Right hindlimb (tissue), 1 donor: ENCODE data around the gene PARD3B.

Source experiments
- DNase-seq: peaks from one replicate; pipeline ENCODE4 v3.0.0-alpha.2; 2018

Gene PARD3B

GRCh38 chr2:205025580-205026240 lies 480.4 kb downstream of the PARD3B start:
- no peak for DNase-seq

GRCh38 chr2:205030695-205031094 lies 485.4 kb downstream of the PARD3B start:
- no peak for DNase-seq

- peak; percentile 27 for DNase-seq
Observed at GRCh38 chr2:205032093-205032551, 486.8 kb downstream of the PARD3B start.

- no peak for DNase-seq
Observed at GRCh38 chr2:205033431-205033830, 488.2 kb downstream of the PARD3B start.

GRCh38 chr2:205034034-205034433 lies 488.8 kb downstream of the PARD3B start:
- DNase-seq, result no peak

GRCh38 chr2:205040323-205040722 lies 495.0 kb downstream of the PARD3B start:
- no peak for DNase-seq

GRCh38 chr2:205041472-205042130 lies 496.3 kb downstream of the PARD3B start:
- DNase-seq, result no peak

GRCh38 chr2:205043285-205043684 lies 498.0 kb downstream of the PARD3B start:
- DNase-seq, result no peak

DNA sequence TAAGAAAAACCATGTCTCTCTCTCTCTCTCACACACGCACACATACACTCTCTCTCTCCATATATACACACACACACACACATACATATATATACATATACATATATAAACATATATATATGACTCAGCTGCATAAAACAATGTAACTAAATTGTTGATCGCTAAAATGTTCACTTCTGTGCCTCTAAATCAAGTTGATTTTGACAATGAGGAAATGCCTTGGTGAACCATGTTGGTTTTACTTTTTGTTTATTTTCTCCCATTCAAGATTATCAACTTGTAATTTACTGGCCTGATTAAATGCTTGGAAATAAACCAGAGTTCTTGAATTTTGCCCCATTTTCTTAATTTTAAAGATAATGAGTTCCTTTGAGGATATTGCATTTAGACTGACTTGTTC lies 500.4 kb downstream of the PARD3B start:
- DNase-seq, result no peak

DNA sequence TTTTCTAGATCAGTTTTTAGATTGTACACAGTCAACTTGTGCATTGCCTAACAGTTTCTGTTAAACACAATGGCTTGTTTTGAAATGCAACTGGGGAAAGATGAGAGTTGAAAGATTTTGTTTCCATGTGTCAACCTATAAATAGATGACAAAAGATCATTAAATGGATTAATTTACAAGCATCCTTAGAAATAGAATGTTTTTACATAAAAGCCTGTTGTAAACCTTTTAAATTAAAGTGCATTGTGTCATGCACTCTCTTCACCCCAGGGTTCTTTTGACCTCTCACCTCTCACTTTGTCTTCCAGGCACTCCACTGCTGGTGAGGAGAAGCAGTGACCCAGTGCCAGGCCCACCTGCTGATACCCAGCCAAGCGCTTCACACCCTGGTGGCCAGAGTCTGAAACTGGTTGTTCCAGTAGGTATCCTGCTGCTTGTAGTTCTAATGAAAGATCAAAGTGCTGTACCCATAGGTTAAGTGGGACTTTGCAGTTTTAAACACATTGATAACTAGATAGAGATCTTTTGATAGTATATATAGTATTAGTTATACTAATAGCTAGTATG lies 502.1 kb downstream of the PARD3B start:
- DNase-seq, result no peak

GRCh38 chr2:205051417-205051816 lies 506.1 kb downstream of the PARD3B start:
- no peak for DNase-seq

- DNase-seq, result no peak
Observed at GRCh38 chr2:205052781-205053180, 507.5 kb downstream of the PARD3B start.

GRCh38 chr2:205053827-205054410 lies 508.6 kb downstream of the PARD3B start:
- DNase-seq, result no peak

- DNase-seq, result no peak
Observed at GRCh38 chr2:205054789-205055188, 509.5 kb downstream of the PARD3B start.

GRCh38 chr2:205055251-205055650 lies 510.0 kb downstream of the PARD3B start:
- no peak for DNase-seq

- DNase-seq, result no peak
Observed at GRCh38 chr2:205056151-205056561, 510.9 kb downstream of the PARD3B start.

DNA sequence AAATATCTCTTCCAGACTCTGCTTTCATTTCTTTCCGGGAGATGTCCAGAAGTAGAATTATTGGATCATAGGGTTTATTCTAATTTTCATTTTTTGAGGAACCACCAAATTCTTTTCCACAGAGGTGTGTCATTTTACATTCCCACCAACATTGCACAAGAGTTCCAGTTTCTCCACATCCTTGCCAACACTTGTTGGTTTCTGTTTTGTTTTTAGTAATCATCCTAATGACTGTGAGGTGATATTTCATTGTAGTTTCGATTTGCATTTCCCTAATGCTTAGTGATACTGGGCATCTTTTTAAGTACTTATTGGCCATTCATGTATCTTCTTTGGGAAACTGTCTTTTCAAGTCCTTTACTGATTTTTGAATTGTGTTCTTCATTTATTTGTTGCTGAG lies 513.1 kb downstream of the PARD3B start:
- DNase-seq, result no peak

DNA sequence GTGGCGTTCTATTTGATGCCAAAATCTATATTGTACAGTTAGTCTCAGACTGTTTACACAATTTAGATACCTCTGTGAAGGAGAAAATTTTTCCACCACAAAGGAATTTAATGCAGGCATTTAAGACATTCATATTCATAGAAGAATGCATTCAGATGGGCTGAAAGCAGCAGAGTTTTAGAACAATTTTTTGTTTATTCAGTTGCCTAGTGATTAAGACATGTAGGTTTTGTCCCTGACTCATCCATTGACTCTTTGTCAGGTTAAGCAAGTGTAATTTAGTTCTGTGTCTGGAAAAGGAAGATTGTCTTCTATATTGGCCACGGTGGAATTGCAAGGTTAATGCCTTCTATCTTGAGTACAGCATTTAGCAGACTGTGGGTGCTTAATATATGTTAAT lies 515.0 kb downstream of the PARD3B start:
- no peak for DNase-seq

DNA sequence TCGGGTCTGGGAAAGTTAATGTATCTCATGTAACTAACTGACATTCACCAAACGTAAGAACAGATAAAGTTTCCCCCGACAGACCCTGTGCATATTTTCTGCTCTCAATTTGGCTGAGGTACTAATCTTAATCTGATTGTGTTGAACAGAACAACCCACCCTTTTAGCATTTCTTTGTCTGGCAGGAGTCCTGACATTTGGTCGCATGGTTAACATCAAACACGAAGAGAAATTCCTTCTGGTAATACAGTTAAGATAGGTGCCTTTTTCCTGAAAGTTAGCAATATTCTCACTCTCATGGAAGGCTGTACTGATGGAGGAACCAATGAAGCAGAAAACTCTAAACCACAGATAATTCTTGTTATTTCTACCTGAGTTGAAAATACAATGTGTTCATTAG lies 520.8 kb downstream of the PARD3B start:
- no peak for DNase-seq

DNA sequence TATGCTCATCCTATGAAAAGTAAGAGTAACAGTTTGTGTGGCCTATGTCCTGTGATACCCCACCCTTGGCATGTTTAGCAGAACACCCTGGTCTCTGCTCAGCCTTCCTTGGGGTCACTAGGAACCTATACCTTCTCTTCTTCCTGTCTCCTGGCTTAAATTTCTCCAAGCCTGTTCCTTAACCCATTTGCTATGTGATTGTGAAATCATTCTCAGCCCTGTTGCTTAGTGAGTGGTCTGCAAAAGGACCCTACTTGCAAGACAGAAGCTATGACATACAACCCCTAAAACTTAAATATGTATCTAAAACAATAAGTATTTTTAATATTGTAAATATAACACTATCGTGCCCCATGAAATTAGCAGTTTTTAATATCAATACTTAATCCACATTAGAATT lies 524.7 kb downstream of the PARD3B start:
- no peak for DNase-seq

GRCh38 chr2:205070889-205071288 lies 525.6 kb downstream of the PARD3B start:
- no peak for DNase-seq

DNA sequence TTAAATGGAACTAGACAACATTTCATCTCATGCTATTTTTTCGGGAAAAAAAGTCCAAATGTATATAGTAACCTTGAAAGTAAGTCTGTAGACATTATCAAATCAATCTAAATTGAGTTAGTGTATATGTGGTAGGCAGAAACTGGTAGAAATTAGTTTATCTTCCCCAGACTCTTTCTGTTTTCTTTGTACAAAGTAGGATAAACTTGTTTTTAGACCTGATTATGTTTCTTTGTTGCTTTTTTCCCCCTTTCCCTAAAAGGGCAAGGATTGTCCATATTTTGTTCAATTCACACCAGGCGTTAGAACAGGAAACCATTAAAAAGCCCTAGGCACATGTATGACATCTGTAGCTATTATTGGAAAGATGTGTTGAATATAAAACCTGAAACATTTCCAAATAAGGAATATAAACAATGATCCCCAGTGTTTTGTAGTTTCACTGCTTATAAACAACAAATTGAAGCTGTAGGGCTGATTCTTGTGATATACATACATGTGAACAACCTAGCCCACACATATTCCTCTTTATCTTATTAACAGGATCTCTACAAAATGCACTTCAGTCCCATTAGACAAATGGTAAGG lies 528.3 kb downstream of the PARD3B start:
- no peak for DNase-seq

DNA sequence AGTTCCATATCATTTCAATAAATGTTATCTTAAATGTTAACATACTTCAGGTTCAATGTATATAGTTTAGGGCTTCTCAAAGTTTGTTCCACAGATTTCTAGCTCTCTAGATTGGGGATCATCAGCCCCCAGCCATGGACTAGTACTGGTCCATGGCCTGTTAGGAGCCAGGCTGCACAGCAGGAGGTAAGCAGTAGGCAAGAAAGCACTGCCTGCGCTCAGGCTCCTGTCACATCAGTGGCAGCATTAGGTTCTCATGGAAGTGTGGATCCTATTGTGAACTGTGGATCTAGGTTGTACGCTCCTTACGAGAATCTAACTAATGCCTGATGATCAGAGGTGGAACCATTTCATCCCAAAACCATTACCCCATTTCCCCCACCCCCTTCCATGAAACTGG lies 531.1 kb downstream of the PARD3B start:
- no peak for DNase-seq

GRCh38 chr2:205077159-205077558 lies 531.9 kb downstream of the PARD3B start:
- DNase-seq, result no peak
